ENCODE results near the gene HSPG2. TPM values are rescaled to one million over a fixed set of nuclear protein-coding genes. Genes with fewer than 3 reads are reported as not detected.

Gene HSPG2
- total and polyA plus RNA-seq, 2 donors (not counting 1 experiment from before 2014, with no cell fraction given): 2.0 to 4.5 TPM

DNA sequence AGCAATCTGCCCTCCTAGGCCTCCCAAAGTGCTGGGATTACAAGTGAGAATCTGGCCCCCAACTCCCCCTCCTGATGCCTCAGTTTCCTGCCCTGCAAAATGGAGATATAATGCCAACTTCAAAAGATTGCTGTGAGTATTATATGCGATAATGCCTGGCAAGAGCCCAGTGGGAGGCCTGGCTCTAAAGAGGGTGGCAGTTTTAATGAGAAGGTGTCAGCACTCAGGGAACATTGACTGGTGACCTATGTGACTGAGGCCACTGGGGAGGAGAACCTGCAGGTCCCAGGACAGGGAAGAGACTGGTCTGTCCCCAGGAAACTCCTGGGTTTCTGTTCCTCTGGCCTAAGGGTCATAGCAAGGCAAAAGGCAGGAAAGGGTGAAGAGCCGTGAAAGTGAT lies 11.0 kb downstream of the HSPG2 start:
- Histone ChIP-seq H3K9ac (ENCODE audit: low read length) (no peak overlapping the region), H3K27ac (ENCODE audit: low read length in 2 of 2) (no peak overlapping the region), H4K20me1 (ENCODE audit: control insufficient read depth, insufficient read depth, low read length, poor library complexity, severe bottlenecking) (no peaks in the 10 kb centered on the region), H3K36me3 (replicated peaks in 1 of 2; ENCODE audit: control extremely low read depth in 1 of 2, control insufficient read depth in 1 of 2, extremely low read depth in 1 of 2, insufficient read depth in 2 of 2, low read length in 1 of 2) (no peaks in the 10 kb centered on the region), H3K79me2 (ENCODE audit: control insufficient read depth, insufficient read depth, low read length) (no peaks in the 10 kb centered on the region), H3K27me3 (replicated peaks in 1 of 4; ENCODE audit: control extremely low read depth in 1 of 4, control insufficient read depth in 3 of 4, insufficient read depth in 4 of 4, low read length in 3 of 4) (peaks cover 0 to 3% (median 0%) of the 10 kb centered on the region in 4 experiments), H3K4me2 (replicated peaks; ENCODE audit: low read depth, low read length, poor library complexity, severe bottlenecking) (no peak overlapping the region), H3K4me3 (ENCODE audit: control extremely low read depth in 1 of 5, extremely low read depth in 1 of 5, insufficient read depth in 1 of 5, low read depth in 2 of 5, low read length in 4 of 5) (no peak overlapping the region), H3K4me1 (ENCODE audit: control insufficient read depth in 2 of 2, insufficient read depth in 2 of 2, low read length in 2 of 2) (no peaks in the 10 kb centered on the region), H3K9me3 (ENCODE audit: control extremely low read depth in 1 of 3, control insufficient read depth in 2 of 3, insufficient read depth in 1 of 3, low read length in 2 of 3) (no peaks in the 10 kb centered on the region), H2AFZ (ENCODE audit: insufficient read depth, low read depth, low read length, poor library complexity, severe bottlenecking) (no peak overlapping the region)
- intact Hi-C loops (cut with micrococcal nuclease): no loop called here
- ATAC-seq (ENCODE audit: low read depth): no peak
- no peak overlapping the region for H3K27ac Mint-ChIP-seq
- DNase-seq: no peak
- H3K27me3 Mint-ChIP-seq: peaks cover 5% of the 10 kb centered on the region
- H3K4me3 Mint-ChIP-seq: no peak overlapping the region
- CTCF ChIA-PET: no interaction called here
- H3K9me3 Mint-ChIP-seq (ENCODE audit: insufficient read depth): no peaks in the 10 kb centered on the region
- POLR2A ChIA-PET: no interaction called here
- WGBS (ENCODE audit: insufficient coverage): 92% methylated on average over 2 of the region's 2 CpGs
- no peaks in the 10 kb centered on the region for H3K4me1 Mint-ChIP-seq
- TF ChIP-seq, protein P1, sequence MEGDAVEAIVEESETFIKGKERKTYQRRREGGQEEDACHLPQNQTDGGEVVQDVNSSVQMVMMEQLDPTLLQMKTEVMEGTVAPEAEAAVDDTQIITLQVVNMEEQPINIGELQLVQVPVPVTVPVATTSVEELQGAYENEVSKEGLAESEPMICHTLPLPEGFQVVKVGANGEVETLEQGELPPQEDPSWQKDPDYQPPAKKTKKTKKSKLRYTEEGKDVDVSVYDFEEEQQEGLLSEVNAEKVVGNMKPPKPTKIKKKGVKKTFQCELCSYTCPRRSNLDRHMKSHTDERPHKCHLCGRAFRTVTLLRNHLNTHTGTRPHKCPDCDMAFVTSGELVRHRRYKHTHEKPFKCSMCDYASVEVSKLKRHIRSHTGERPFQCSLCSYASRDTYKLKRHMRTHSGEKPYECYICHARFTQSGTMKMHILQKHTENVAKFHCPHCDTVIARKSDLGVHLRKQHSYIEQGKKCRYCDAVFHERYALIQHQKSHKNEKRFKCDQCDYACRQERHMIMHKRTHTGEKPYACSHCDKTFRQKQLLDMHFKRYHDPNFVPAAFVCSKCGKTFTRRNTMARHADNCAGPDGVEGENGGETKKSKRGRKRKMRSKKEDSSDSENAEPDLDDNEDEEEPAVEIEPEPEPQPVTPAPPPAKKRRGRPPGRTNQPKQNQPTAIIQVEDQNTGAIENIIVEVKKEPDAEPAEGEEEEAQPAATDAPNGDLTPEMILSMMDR (IDR thresholded peaks at IDR 0.05): no peak
- TF ChIP-seq EZH2 (IDR thresholded peaks at IDR 0.05; ENCODE audit: borderline replicate concordance, insufficient read depth, low read depth, low read length, poor library complexity, severe bottlenecking): no peak

- no peak overlapping the region for H3K27ac Mint-ChIP-seq
- Histone ChIP-seq H3K9me3 (ENCODE audit: control extremely low read depth in 1 of 3, control insufficient read depth in 2 of 3, insufficient read depth in 1 of 3, low read length in 2 of 3) (no peaks in the 10 kb centered on the region), H3K79me2 (ENCODE audit: control insufficient read depth, insufficient read depth, low read length) (no peaks in the 10 kb centered on the region), H3K36me3 (replicated peaks in 1 of 2; ENCODE audit: control extremely low read depth in 1 of 2, control insufficient read depth in 1 of 2, extremely low read depth in 1 of 2, insufficient read depth in 2 of 2, low read length in 1 of 2) (no peaks in the 10 kb centered on the region), H3K4me2 (replicated peaks; ENCODE audit: low read depth, low read length, poor library complexity, severe bottlenecking) (no peak overlapping the region), H3K4me3 (ENCODE audit: control extremely low read depth in 1 of 5, extremely low read depth in 1 of 5, insufficient read depth in 1 of 5, low read depth in 2 of 5, low read length in 4 of 5) (no peak overlapping the region), H2AFZ (ENCODE audit: insufficient read depth, low read depth, low read length, poor library complexity, severe bottlenecking) (no peak overlapping the region), H3K27ac (ENCODE audit: low read length in 2 of 2) (no peak overlapping the region), H3K9ac (ENCODE audit: low read length) (no peak overlapping the region), H3K27me3 (replicated peaks in 1 of 4; ENCODE audit: control extremely low read depth in 1 of 4, control insufficient read depth in 3 of 4, insufficient read depth in 4 of 4, low read length in 3 of 4) (peaks cover 0 to 3% (median 0%) of the 10 kb centered on the region in 4 experiments), H4K20me1 (ENCODE audit: control insufficient read depth, insufficient read depth, low read length, poor library complexity, severe bottlenecking) (no peaks in the 10 kb centered on the region), H3K4me1 (ENCODE audit: control insufficient read depth in 2 of 2, insufficient read depth in 2 of 2, low read length in 2 of 2) (no peaks in the 10 kb centered on the region)
- TF ChIP-seq, protein P1 (IDR thresholded peaks at IDR 0.05): no peak
- no peak for TF ChIP-seq EZH2 (IDR thresholded peaks at IDR 0.05; ENCODE audit: borderline replicate concordance, insufficient read depth, low read depth, low read length, poor library complexity, severe bottlenecking)
- ATAC-seq (ENCODE audit: low read depth) (no peak), DNase-seq (no peak)
- peaks cover 5% of the 10 kb centered on the region for H3K27me3 Mint-ChIP-seq
- ChIA-PET CTCF (no interaction called here), POLR2A (no interaction called here)
- intact Hi-C loops (cut with micrococcal nuclease): no loop called here
- no peak overlapping the region for H3K4me3 Mint-ChIP-seq
- H3K4me1 Mint-ChIP-seq: no peaks in the 10 kb centered on the region
- no peaks in the 10 kb centered on the region for H3K9me3 Mint-ChIP-seq (ENCODE audit: insufficient read depth)
- 89% methylated on average over 3 of the region's 8 CpGs for WGBS (ENCODE audit: insufficient coverage)
Observed at GRCh38 chr1:21925334-21925940, 11.7 kb downstream of the HSPG2 start.

All from B cell (primary cell).